GM20000 (cell line): ENCODE results near the gene SLC22A1.

Experiments
- DNase-seq: peaks from one replicate; pipeline ENCODE4 v3.0.0; 2012; ENCODE audit warnings: low spot score
- TF ChIP-seq, protein P1 (sequence below): IDR thresholded peaks from 2 replicates; pipeline ENCODE4 v1.5.1; 2012; ENCODE audit warnings: mild to moderate bottlenecking, control low read depth; ENCODE audit errors: extremely low read depth, missing control alignments

Gene SLC22A1

DNA sequence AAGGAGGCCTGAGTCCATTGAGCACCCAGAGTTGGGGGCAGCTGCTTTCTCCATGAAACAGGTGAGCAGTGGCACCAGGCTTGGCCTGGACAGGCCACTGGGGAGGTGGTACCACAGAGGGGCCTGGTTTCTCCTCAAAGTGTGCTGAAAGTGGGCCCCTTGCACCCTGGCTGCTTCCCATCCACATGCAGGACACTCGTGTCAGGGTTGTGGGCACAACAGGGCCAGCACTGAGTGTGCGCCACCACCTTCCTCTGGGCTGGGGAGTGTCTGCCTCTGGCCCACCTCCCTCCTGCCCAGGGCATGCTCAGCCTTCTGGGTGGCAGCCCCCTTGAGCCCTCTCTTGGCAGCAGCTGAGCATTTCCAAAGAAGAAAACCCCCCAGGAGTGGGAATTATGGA is 5.2 kb upstream of the SLC22A1 start:
- TF ChIP-seq, protein P1, sequence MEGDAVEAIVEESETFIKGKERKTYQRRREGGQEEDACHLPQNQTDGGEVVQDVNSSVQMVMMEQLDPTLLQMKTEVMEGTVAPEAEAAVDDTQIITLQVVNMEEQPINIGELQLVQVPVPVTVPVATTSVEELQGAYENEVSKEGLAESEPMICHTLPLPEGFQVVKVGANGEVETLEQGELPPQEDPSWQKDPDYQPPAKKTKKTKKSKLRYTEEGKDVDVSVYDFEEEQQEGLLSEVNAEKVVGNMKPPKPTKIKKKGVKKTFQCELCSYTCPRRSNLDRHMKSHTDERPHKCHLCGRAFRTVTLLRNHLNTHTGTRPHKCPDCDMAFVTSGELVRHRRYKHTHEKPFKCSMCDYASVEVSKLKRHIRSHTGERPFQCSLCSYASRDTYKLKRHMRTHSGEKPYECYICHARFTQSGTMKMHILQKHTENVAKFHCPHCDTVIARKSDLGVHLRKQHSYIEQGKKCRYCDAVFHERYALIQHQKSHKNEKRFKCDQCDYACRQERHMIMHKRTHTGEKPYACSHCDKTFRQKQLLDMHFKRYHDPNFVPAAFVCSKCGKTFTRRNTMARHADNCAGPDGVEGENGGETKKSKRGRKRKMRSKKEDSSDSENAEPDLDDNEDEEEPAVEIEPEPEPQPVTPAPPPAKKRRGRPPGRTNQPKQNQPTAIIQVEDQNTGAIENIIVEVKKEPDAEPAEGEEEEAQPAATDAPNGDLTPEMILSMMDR = no peak
- DNase-seq = no peak

DNA sequence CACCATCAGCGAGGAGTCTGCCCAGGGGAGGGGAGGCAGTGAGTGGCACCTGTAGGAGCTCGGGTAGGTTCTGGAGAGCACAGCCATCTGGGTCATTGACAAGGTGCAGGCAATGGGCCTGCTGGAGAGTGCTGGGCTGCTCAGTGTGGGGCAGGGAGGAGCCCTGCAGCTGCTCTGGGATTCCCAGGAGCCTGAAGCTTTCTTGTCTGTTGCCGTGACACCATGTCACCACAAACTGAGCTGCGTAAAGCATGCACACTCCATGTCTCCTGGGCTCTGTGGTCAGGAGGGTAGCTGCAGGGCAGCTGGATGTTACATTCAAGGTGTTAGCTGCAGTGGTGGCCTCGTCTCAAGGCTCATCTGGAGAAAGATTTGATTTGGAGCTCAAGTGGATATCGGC is 4.5 kb upstream of the SLC22A1 start:
- TF ChIP-seq, protein P1 = no peak
- no peak for DNase-seq

DNA sequence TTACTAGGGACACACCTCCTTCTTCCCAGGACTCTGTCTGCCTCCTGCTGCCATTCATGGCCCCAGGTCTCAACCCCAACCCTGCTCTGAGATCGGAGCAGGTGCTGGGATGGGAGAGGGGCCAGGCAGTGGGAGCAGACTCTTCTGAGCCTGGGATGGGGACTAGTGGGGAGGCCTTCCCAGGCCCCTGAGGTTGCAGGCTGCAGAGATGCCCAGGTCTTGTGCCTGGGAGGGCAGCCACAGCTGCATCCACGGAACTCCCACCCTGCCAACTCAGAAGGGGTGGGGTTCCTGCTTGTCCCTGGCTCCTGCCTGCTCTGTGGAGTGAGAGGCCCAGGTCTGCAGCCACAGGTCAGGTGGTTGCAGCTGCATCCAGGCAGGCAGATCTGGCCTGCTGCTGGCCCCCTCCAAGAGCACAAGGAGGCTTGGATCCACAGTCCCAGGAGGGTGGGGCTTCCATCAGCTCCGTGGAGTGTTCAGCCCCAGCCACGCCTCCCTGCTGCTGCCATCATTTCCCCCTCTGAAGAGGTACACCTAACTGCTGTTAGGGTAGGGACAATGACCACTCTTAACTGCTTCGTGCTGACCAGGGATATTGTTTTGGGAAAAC is 2.9 kb upstream of the SLC22A1 start:
- DNase-seq = no peak

DNA sequence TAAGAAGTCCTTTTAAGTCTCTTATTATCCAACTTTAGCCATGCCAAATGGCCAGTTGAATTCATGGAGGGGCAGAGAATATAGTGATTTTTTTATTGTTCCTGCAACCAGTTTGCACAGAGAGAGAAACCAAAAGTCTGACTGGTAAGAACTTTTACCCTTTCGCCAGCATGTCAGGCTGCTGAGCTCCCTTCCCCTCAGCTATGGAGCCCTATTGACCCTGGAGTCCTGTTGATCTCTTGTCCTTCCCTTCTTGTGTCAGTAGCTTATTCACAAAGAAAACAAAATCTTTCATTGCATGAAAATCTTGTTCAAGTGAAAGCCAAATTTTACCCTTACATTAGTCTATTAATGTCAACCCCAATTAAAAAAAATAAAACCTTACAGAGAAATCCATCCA is 1.5 kb upstream of the SLC22A1 start:
- TF ChIP-seq, protein P1 = no peak
- DNase-seq = no peak

More for the DNA sequence above, 2.9 kb upstream of the SLC22A1 start:
- TF ChIP-seq, protein P1 = no peak

DNA sequence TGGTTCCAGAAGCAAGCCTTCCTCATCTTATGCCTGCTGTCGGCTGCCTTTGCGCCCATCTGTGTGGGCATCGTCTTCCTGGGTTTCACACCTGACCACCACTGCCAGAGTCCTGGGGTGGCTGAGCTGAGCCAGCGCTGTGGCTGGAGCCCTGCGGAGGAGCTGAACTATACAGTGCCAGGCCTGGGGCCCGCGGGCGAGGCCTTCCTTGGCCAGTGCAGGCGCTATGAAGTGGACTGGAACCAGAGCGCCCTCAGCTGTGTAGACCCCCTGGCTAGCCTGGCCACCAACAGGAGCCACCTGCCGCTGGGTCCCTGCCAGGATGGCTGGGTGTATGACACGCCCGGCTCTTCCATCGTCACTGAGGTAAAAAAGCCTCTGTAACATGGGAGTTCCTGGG is 366 bp downstream of the SLC22A1 start:
- no peak for DNase-seq
- TF ChIP-seq, protein P1 = no peak

DNA sequence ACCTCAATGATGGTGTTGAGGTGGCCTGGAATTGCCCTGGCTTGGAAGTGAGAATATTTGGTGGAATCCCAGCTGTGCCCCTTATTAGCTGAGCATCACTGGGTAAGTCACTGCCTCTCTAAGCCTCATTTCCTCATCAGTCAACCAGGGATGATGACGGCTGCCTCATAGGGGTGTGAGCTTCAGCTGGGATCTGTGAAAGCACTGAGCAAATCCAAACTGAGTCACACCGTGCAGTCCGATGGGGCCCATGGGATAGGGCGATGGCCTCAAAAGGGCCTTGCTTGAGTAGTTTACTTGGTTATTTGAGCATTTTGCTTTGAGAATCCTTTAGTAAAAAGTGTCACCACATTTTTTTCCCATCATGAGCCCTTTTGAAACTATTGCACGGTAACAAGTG is 1.1 kb downstream of the SLC22A1 start:
- TF ChIP-seq, protein P1 = no peak
- DNase-seq = no peak

DNA sequence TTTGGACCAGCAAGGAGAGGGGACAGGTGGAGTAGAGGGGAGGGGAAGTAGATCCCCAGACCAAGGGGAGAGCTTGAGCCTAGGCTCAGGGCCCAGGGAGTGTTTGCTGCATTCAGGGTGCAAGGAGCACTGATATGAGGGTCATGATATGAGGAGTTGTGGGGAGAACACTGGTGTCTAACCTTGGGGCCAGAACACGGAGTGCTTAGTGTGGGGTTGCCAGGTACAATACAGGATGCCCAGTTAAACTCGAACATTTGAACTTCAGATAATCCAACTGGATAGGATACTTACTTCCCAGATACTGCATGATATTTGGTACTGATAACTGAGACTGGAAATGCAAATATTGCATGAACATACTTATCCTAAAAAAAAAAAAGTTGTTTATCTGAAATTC is 2.4 kb downstream of the SLC22A1 start:
- TF ChIP-seq, protein P1 = no peak
- no peak for DNase-seq
